GM19193 (cell line): ENCODE data around the gene PRSS8.

Experiments used
- POLR2A ChIP-seq: IDR thresholded peaks from 4 replicates; pipeline ENCODE4 v1.6.1; 2011; ENCODE audit not compliant: insufficient read depth, insufficient read length; ENCODE audit errors: extremely low read depth

PRSS8 gene

GRCh38 chr16:31148896-31149295, 13.4 kb upstream of the PRSS8 start:
- no peak for TF ChIP-seq POLR2A

DNA sequence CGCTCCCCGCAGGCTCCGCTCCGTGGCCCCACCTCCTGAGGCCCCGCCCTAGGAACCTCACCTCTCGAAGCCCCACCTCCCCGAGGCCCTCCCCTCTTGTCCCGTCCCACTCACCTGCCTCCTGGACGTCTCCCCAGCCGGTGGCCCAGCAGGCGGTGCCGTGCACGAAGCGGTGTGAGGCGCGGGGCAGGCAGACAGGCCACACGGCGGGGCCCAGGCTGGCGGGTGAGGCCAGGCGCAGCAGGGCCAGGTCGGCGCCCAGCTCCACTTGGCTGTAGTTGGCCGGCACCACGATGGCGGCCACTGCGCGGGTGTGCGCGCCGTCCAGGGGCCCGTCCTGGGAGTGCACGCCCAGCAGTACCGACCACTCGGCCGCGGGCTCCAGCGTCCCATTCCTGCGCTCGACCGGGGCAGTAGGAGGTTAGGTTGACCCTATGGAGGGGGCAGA, 12.8 kb upstream of the PRSS8 start:
- TF ChIP-seq POLR2A, result no peak

DNA sequence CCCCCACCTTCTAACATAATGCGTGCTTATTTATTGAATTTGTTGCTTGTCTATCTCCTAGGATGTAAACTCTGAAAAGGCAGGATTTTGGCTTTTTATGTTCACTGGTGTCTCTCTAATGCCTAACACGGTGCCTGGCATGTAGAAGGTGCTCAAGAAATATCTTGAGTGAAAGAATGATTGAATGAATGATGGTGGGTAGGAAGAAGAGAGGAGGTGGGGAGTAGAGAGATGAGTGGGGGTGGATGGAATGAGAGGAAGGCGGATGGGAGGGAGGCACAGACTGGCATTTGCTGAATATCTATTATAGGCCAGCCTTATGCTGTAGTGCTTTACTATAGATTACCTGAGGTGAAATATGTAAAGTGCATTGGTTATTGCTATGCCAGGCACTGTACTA, 12.0 kb upstream of the PRSS8 start:
- TF ChIP-seq POLR2A, result no peak

GRCh38 chr16:31145398-31145990, 10.0 kb upstream of the PRSS8 start:
- TF ChIP-seq POLR2A, result no peak

DNA sequence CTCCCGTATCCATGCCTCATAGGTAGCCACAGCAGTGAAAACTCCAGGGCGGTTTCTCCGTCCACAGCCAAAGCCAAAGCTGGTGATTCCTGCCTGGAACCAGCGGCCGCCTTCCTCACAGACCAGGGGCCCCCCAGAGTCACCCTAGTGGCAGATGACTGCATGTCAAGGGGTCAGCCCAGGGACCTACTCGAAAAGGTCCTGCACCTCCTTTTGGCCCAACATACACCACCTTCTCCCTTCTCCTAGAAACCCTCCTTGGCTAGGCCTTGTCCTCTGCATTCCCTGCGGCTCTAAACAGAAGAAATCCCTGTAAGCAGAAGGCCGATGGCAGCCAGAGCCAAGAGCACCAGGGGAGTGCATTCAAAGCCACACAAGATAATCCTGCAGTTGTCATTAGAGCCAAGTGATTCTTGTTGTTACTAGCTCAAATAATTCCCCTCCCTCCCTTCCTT, 8.2 kb upstream of the PRSS8 start:
- TF ChIP-seq POLR2A, result no peak

DNA sequence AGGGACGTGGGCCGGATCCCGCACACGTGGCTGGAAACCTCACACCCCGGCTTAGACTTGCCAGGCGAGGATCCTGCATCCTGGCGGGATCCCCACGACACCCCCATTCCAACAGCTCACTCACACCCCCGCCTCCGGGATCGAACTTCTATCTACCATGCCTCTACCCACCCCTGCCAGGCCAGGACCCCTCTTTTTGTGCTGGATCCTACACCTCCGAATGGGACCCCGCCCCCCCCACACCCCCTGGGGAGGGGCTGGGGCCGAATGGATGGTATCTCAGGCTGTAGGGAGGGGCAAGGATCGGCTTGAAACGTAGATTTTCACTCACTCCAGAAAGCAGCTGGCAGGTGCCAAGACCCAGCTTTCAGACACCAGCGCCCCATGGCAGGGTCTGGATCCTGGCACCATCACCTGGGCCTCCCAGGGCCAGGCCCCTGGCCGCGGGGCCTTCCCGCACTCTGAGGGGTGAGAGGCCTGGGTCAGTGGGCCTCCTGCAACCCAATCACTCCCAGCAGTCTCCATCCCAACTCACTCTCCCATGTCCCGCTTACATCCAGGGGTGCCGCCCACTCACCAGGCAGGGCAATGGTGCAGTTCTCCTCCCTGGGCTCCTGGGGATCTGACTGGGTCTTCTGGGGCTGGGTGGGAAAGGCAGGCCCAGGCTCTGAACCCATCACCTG, 7.6 kb upstream of the PRSS8 start:
- TF ChIP-seq POLR2A, result no peak

GRCh38 chr16:31142109-31143010, 6.8 kb upstream of the PRSS8 start:
- TF ChIP-seq POLR2A, result no peak

GRCh38 chr16:31141489-31142108, 6.1 kb upstream of the PRSS8 start:
- TF ChIP-seq POLR2A, result no peak

GRCh38 chr16:31138621-31139578, 3.4 kb upstream of the PRSS8 start:
- TF ChIP-seq POLR2A, result no peak

- no peak for TF ChIP-seq POLR2A
Observed at GRCh38 chr16:31136287-31136662, 748 bp upstream of the PRSS8 start.

- TF ChIP-seq POLR2A, result no peak
Observed at GRCh38 chr16:31134625-31135534, 647 bp downstream of the PRSS8 start.

- TF ChIP-seq POLR2A, result no peak
Observed at GRCh38 chr16:31134091-31134571, 1.4 kb downstream of the PRSS8 start.

- no peak for TF ChIP-seq POLR2A
Observed at GRCh38 chr16:31133046-31133501, 2.5 kb downstream of the PRSS8 start.
